Stimulated activated CD8-positive, alpha-beta memory T cell treated with anti-CD3 and anti-CD28 coated beads, Interleukin-7, amount 100 ng/mL, for 1 hour (primary cell): ENCODE data around the gene UGT1A6.
"Not testable (repeated sequence)": the region's sequence is repeated elsewhere in the genome, so short reads cannot be mapped to it uniquely, and the experiment has no call there.

Source experiments
- DNase-seq, 2 donors: peaks; one replicate each; pipeline ENCODE4 v3.0.0-alpha.2; 2020; ENCODE audit warnings: low read depth in 2 of 2

UGT1A6 gene

DNA sequence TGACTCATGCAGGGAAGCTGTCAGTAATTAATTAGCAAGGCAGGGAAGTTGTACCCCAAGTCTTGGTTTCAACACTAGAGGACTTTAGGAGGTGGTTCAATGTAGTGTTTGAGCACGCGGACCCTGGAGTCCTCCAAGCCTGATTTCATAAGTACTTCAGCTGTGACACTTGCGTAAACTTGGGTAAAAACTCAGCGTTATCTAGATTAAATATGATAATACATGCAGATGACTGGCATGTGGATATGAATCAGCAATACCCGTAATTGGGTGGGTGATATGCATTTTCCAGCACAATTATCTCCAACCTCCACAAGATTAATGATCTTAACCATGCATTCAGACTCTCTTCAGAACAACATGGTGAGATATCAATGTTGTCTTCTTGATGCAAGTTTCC is 5.8 kb upstream of the UGT1A6 start:
- DNase-seq = no peak

GRCh38 chr2:233688341-233688740 is 4.3 kb upstream of the UGT1A6 start:
- no peak for DNase-seq

- no peak for DNase-seq
Measured at GRCh38 chr2:233689031-233689430, 3.7 kb upstream of the UGT1A6 start.

DNA sequence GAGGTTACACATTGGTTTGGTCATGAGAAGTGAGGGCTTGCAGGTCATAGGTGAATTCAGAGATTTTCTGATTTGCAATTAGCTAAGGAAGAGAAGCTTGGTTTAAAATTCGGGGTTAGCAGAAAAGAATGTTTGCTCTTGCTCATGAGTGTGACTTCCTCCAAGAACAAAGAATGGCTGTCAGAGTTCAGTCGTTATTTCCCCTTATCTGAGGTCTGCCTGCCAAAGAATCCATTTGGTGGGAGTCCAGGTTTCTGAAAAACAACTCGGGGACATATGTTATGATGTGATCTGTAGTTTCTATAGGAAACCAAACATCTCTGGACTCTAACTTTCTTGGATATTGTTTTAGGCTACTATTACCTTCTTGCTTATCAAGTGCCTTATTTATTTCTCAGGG is 3.2 kb upstream of the UGT1A6 start:
- no peak for DNase-seq

DNA sequence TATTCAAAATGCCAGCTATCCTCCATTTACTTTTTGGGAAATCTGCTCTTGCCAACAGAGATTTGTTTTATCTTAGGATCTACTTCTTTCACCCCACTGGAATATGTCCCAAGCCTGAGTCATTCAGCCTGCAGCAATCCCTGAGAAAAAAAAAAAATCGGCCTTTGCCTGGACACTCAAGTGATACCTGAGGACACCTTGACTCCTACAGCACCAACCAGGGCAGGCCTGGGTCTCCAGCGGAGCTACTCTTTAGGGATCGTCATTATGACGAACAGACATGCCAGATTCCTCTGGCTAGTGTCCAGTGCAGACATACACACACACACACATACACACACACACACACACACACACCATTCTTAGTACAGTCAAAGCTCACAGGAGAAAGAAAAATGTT is 2.2 kb upstream of the UGT1A6 start:
- DNase-seq = no peak

GRCh38 chr2:233691443-233692433 is 952 bp upstream of the UGT1A6 start:
- no peak for DNase-seq

GRCh38 chr2:233693963-233694362 is 1.3 kb downstream of the UGT1A6 start:
- DNase-seq = no peak

GRCh38 chr2:233698740-233699139 is 6.0 kb downstream of the UGT1A6 start:
- no peak for DNase-seq

DNA sequence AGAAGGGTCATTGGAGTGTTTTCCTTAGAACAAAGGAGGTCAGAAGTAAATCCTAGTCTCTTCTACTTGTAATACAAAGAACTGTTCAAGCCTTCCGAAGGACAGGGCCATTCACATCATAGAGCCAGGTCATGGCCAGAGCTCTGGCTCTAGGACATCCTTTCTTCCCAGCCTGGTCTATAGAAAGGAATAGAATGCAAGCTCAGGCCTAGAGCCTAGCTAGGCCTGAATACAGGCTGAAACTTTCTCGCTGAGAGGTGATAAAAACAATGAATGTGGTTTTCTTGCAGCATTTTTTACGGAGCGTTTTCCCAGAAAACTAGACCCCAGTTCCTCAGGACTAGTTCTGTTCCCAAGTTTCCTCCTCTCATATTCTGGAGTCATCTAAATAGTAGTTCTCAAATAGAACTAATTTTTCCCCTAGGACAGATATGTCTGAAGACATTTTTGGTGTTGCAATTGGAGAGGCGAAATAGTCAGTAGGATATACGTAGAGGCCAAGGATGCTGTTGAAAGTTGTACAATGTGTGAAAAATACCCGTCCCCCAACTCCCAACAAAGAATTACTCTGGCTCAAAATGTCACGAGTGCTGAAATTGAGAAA is 6.8 kb downstream of the UGT1A6 start:
- DNase-seq = no peak

DNA sequence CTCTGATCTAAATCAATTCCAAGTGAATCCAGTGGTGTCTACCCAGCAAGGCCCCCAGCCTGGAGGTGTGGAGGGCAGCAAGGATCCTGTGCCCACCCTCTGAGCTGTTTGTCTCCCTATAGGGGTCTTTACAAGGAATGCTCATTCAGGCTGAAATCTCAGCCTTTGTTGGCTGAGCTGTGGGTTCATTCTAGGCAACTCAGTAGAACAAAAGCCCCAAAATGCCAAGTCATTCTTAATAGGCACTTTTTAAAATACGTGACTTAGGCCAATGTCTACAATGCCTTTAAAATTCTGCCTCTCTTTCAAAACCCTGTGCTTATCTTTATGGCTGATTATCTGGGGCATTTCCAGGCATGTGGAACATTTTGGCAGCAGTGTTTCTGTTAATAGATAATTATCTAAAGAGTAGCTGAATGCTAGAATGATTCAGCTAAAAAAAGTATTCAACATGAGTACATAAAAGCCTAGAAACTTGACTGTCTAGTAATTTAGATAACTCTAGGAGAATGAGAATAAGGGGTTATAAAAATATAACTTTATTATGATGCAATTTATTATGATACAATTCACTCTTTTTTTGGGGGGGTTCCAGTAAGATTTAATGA is 7.4 kb downstream of the UGT1A6 start:
- no peak for DNase-seq

GRCh38 chr2:233700842-233701241 is 8.2 kb downstream of the UGT1A6 start:
- DNase-seq = not testable (repeated sequence)

DNA sequence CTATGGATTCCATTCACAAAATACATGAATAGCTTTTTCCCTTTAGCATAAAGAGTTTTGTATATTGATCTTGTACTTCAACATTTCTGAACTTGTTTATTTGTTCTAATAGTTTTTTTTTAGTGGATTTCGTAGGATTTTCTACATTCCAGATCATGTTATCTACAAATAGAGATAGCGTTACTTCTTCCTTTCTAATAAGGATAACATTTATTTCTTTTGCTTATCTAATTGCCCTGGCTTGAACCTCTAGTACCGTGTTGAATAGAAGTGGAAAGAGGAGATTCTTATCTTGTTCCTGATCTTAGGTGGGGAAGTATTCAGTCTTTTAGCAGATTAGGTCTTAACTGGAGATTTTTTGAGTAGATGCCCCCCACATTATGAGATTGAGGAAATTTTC is 9.5 kb downstream of the UGT1A6 start:
- no peak for DNase-seq

DNA sequence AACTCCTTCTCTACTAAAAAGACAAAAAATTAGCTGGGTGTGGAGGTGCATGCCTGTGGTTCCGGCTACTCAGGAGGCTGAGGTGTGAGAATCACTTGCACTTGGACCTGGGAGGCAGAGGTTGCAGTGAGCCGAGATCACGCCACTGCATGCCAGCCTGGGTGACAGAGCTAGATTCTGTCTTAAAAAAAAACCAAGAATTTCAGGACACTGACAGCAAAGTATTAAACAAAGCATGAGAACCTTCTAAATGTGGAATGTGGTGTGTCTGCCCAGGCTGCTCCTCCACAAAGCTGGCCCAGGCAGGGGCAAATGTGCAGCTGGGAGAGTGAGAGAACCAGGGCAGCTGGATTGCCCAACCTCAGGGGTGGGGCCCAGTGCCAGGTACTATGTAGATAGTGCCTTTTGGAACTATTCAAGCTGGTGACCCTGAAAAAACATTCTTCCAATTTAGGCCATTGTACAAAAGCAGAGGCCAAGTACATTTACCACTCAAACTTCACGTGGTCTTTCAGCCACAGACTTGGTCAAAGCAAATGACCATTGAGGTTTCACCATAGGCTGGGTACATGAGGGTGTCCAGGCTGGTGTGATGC is 13.3 kb downstream of the UGT1A6 start:
- DNase-seq = no peak

DNA sequence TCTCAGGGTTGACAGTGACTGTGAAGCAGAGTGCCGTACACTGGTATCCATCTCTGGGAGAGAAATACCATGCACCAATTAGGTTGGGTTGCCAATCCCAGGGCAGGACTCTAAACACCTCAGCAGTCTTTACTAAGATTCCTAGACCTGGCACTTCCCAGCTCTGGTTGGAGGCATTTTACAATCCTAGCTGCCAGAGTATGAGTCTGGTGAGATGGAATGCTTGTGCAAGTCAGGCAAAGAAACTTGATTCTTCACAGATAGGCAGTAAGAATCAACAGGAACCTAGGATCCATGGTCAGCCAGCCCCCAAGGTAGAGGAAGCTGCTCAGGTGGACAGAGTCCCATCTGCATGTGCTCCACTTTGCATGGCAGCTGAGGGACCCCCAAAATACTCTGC is 14.0 kb downstream of the UGT1A6 start:
- DNase-seq = no peak

- DNase-seq = no peak
Measured at GRCh38 chr2:233707940-233708644, 15.4 kb downstream of the UGT1A6 start.

- DNase-seq = no peak
Measured at GRCh38 chr2:233708942-233709341, 16.3 kb downstream of the UGT1A6 start.

- DNase-seq = peak; percentile 14 to 49
Measured at GRCh38 chr2:233711312-233712008, 18.8 kb downstream of the UGT1A6 start.

GRCh38 chr2:233712611-233713261 is 20.0 kb downstream of the UGT1A6 start, which contains the start of gene UGT1A5:
Gene UGT1A5, plus strand, starts transcription at chr2:233712907. Its CDS starts 85 bp downstream, at chr2:233712992.
- no peak for DNase-seq

- DNase-seq = no peak
Measured at GRCh38 chr2:233713262-233713615, 20.5 kb downstream of the UGT1A6 start.

DNA sequence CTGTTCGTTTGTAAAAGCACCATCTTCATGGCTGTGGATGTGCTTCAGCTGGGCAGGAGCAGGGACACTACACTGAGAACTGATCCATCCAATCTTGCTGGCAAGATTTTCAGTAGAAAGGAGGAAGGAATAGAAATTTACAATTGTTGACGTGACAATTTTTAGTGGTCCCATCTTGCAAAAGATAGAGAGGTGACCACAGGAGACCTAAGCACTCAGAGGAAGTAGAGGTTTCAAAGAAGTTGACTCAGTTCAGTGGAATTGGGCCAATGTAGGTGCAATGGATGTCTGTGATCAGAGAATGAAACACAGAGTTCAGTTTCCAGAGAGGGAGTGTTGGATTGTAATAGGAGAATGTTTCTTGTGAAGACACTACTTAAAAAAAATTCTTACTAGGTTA is 21.4 kb downstream of the UGT1A6 start:
- no peak for DNase-seq

GRCh38 chr2:233718552-233718951 is 25.9 kb downstream of the UGT1A6 start, which contains the start of gene UGT1A4:
Gene UGT1A4, plus strand, starts transcription at chr2:233718736. Its CDS starts 85 bp downstream, at chr2:233718821.
- no peak for DNase-seq
